BJ (cell line): ENCODE data around the gene S100A1. TPM values are rescaled to one million over a fixed set of nuclear protein-coding genes. Genes with fewer than 3 reads are reported as not detected.

Experiments
- CTCF ChIA-PET: fragments of 350-600 bp; formaldehyde crosslinking; extraction: SDS; loops from one replicate; lab custom pipeline; 2021; ENCODE audit warnings: antibody characterized with exemption, inconsistent platforms; lab: Yijun Ruan, JAX
- POLR2A ChIA-PET: fragments of 300-600 bp; sonication (Branson Sonifier 250); formaldehyde crosslinking; extraction: SDS; loops from one replicate; lab custom pipeline; 2021; ENCODE audit warnings: antibody characterized with exemption; lab: Charles Lee
- DNase-seq: peaks from one replicate; pipeline ENCODE4 v3.0.0-alpha.2; 2011; ENCODE audit warnings: low read depth
- H3K27me3 ChIP-seq: 2 replicates; pipeline ENCODE4 v1.6.0; 2011; ENCODE audit warnings: low read length; ENCODE audit not compliant: control insufficient read depth, insufficient read depth
- H3K36me3 ChIP-seq: 2 replicates; pipeline ENCODE4 v1.5.1; 2011; ENCODE audit warnings: low read length; ENCODE audit not compliant: control insufficient read depth, insufficient read depth
- H3K4me3 ChIP-seq: 2 replicates; pipeline ENCODE4 v1.5.1; 2011; ENCODE audit warnings: low read depth, mild to moderate bottlenecking, control low read depth, low read length
- polyA plus RNA-seq: library from polyadenylated mRNA; depleted of rRNA; stranded (reverse); fragments of >200 nt; gene quantifications from 2 replicates; pipeline ENCODE4 v1.2.3, GENCODE V29; 2011
- TF ChIP-seq, protein P1 (sequence below): IDR thresholded peaks from 2 replicates; pipeline ENCODE4 v1.5.1; 2011; ENCODE audit warnings: low read depth, mild to moderate bottlenecking, control low read depth, inconsistent platforms, low read length, moderate library complexity; ENCODE audit not compliant: insufficient read depth

S100A1 gene
- polyA plus RNA-seq, 1 experiment = 0.71 TPM

DNA sequence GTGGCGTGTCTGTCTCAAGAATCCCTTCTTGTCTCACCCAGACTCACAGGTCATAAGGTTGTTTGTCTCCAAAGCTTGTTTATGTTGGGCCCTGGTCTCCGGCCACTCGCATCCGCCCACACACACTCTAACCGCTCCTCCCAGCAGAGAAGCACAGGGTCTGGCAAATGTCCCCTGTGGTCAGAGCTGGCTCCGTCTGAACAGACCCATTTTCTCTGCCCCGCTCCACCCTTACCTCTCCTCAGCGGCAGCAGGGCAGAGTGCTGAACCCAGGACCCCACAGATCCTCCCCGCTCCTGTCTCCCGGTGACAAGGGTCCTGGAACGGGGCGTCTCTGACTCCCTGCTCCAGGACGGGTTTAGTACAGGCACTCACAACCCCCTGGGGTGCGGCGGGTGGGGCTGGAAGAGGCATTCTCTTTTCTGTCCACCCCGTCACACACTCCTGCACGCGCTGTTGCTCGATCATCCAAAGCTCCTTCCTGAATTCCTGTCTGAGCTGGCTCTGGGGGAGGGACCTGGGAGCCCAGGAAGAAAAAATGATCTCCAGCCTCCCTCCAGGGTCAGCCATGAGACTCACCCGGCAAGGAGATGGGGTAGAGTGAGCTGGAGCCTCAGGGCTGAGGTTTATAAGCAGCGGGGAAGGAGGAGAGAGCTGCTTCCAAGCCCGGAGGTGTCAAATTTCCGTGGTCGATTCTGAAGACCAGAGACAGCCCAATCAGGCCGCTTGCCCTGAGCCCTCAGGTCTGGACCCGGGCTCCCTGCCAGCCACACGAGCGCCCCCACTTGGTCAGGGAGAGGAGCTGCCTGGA lies 1.1 kb upstream of the S100A1 start, which contains the start of gene S100A13:
S100A13 (minus strand) TSS at position 602 of the 811 bp plus-strand sequence. CDS start 1,033 bp downstream, outside the sequence.
- TF ChIP-seq, protein P1, sequence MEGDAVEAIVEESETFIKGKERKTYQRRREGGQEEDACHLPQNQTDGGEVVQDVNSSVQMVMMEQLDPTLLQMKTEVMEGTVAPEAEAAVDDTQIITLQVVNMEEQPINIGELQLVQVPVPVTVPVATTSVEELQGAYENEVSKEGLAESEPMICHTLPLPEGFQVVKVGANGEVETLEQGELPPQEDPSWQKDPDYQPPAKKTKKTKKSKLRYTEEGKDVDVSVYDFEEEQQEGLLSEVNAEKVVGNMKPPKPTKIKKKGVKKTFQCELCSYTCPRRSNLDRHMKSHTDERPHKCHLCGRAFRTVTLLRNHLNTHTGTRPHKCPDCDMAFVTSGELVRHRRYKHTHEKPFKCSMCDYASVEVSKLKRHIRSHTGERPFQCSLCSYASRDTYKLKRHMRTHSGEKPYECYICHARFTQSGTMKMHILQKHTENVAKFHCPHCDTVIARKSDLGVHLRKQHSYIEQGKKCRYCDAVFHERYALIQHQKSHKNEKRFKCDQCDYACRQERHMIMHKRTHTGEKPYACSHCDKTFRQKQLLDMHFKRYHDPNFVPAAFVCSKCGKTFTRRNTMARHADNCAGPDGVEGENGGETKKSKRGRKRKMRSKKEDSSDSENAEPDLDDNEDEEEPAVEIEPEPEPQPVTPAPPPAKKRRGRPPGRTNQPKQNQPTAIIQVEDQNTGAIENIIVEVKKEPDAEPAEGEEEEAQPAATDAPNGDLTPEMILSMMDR = peak; percentile 79
- Histone ChIP-seq H3K4me3 (peak within 1 kb of the TSS; percentile 57), H3K36me3 (peaks cover 10% of the 10 kb centered on the region), H3K27me3 (no peaks in the 10 kb centered on the region)
- DNase-seq = peak; percentile 69
- ChIA-PET CTCF (interaction anchor here (0.6 to 9.0 kb wide), 28 partner anchors 12 to 357 kb away, joined by 3 to 148 read pairs (median 4); partner anchors contain the start of genes S100A14 and S100A16), POLR2A (interaction anchor here (0.6 to 2.2 kb wide), 10 partner anchors 9 to 94 kb away, joined by 3 to 20 read pairs (median 3); partner anchors contain the start of genes S100A14 and S100A16)

DNA sequence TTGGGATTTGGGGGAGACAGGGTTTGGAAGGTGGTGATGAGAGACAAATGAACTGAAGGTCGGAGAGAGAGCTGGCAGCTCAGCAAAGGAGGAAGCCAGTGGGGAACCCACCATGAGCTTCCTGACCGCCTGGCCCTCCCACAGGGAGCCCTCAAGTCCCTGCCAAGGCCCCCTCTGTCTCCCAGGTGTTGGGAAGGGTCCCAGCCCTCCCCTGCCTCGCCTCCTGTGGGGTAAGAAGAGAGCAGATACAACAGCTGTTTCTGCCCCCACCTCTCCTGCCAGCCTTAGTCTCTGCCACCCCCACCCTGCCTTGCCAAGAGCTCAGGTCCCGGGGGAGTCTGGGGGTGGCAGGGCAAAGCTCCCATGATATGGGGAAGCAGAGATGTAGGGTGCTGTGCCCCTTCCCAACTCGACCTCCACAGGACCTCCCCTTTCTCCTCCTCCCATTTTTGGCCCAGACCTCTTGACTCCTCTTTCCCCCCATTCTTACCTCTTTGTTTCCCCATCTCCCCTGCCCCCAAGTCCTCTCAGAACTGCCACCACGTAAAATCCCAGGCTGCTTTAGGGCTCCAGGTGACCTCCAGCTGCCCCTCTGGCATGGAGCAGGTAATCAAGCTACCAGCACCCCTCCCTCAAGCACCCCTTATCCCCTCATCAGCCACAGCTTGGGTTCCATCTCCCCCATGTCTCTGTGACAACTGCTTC lies 556 bp downstream of the S100A1 start:
- DNase-seq = no peak
- TF ChIP-seq, protein P1 = no peak
- no peak overlapping the region for H3K4me3 ChIP-seq
- no peaks in the 10 kb centered on the region for H3K27me3 ChIP-seq
- ChIA-PET POLR2A (no interaction called here), CTCF (interaction anchor here (0.7 to 9.0 kb wide), 7 partner anchors 14 to 391 kb away, joined by 3 to 148 read pairs (median 14); partner anchors contain the start of genes S100A14 and S100A16)
- H3K36me3 ChIP-seq = peaks cover 5% of the 10 kb centered on the region

DNA sequence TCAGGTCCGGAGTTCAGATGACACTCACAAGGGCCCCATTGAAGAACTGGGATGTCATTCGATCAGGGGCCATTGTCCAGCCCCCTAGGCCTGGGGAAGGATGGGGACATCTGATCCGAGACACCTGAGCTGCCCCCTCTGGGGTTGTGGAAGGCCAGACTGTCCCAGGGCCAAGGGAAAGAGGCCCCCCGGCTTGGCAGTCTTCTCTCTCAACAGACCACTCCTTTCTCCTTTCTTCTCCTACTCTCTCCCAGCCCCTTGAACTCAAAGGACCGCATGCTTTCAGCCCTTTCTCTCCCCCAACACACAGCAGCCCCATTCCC lies 1.1 kb downstream of the S100A1 start:
- POLR2A ChIA-PET = no interaction called here
- Histone ChIP-seq H3K36me3 (peaks cover 4% of the 10 kb centered on the region; the same call in 1 of the 2 replicates), H3K27me3 (no peaks in the 10 kb centered on the region), H3K4me3 (no peak overlapping the region)
- CTCF ChIA-PET = interaction anchor here (0.7 to 9.0 kb wide), 5 partner anchors 14 to 390 kb away, joined by 3 to 148 read pairs (median 18); partner anchors contain the start of genes S100A14 and S100A16
- no peak for DNase-seq
- TF ChIP-seq, protein P1 = no peak

DNA sequence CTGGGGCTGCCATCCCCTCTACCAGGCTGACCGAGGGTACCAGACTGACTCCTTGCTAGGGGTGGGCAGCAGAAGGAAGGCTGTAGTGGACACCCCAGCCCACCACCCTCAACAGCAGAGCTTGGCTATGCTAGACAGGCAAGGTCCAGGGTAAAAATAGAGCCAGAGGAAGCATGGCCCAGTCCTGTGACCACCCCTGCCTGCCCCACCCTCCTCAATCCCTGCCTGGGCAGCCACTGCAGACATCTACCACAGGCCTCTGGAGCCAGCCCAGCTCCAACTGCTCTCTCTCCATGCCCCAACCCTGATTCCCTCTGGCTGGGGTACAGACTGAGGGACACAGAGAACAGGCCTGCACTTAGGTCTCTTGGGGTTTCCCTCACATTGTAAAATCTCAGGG lies 1.7 kb downstream of the S100A1 start:
- Histone ChIP-seq H3K36me3 (peaks cover 2% of the 10 kb centered on the region; the same call in 1 of the 2 replicates), H3K4me3 (no peak overlapping the region), H3K27me3 (no peaks in the 10 kb centered on the region)
- TF ChIP-seq, protein P1 = no peak
- ChIA-PET CTCF (interaction anchor here (0.9 to 9.0 kb wide), 3 partner anchors 15 to 58 kb away, joined by 3 to 148 read pairs (median 45); partner anchors contain the start of genes S100A14 and S100A16), POLR2A (no interaction called here)
- no peak for DNase-seq
